ENCODE data around the gene PLA2G10. TPM values are rescaled to one million over a fixed set of nuclear protein-coding genes. Genes with fewer than 3 reads are reported as not detected.
"Not testable (repeated sequence)": the region's sequence is repeated elsewhere in the genome, so short reads cannot be mapped to it uniquely, and the experiment has no call there.

The PLA2G10 gene
- total and polyA plus RNA-seq, 4 experiments from 2014 or later: not detected

GRCh38 chr16:14701859-14702258, 7.8 kb upstream of the PLA2G10 start:
- H3K27me3 ChIP-seq (ENCODE audit: insufficient read depth, low read length); H3K4me1 ChIP-seq (ENCODE audit: insufficient read depth, low read length); POLR2A ChIA-PET (ENCODE audit: partially characterized antibody); H3K27me3 Mint-ChIP-seq; H3K4me3 ChIP-seq (ENCODE audit: low read length in 2 of 2); DNase-seq; H3K36me3 ChIP-seq (ENCODE audit: insufficient read depth, low read length); CTCF ChIA-PET (ENCODE audit: partially characterized antibody); H3K27ac ChIP-seq (ENCODE audit: low read depth, low read length); H3K4me3 Mint-ChIP-seq; H3K4me1 Mint-ChIP-seq; H3K9me3 Mint-ChIP-seq; H3K36me3 Mint-ChIP-seq; H3K27ac Mint-ChIP-seq; H3K9me3 ChIP-seq (ENCODE audit: control insufficient read depth in 1 of 2, low read length in 2 of 2); intact Hi-C loops (cut with micrococcal nuclease): not testable (repeated sequence)

GRCh38 chr16:14685870-14686793, 8.0 kb downstream of the PLA2G10 start:
- H3K9me3 Mint-ChIP-seq; H3K27me3 ChIP-seq (ENCODE audit: insufficient read depth, low read length); H3K4me1 Mint-ChIP-seq; CTCF ChIA-PET (ENCODE audit: partially characterized antibody); H3K4me3 Mint-ChIP-seq; H3K36me3 Mint-ChIP-seq; H3K27me3 Mint-ChIP-seq; DNase-seq; H3K27ac ChIP-seq (ENCODE audit: low read depth, low read length); H3K27ac Mint-ChIP-seq; POLR2A ChIA-PET (ENCODE audit: partially characterized antibody); H3K36me3 ChIP-seq (ENCODE audit: insufficient read depth, low read length); H3K4me1 ChIP-seq (ENCODE audit: insufficient read depth, low read length); H3K4me3 ChIP-seq (ENCODE audit: low read length in 2 of 2); H3K9me3 ChIP-seq (ENCODE audit: control insufficient read depth in 1 of 2, low read length in 2 of 2); intact Hi-C loops (cut with micrococcal nuclease): not testable (repeated sequence)

- intact Hi-C loops (cut with micrococcal nuclease): no loop called here
- ChIA-PET CTCF (ENCODE audit: partially characterized antibody) (no interaction called here), POLR2A (ENCODE audit: partially characterized antibody) (no interaction called here)
- Mint-ChIP-seq H3K4me3 (no peak overlapping the region), H3K9me3 (peaks cover 0 to 2% (median 0%) of the 10 kb centered on the region in 8 donors), H3K27ac (no peak overlapping the region), H3K36me3 (no peaks in the 10 kb centered on the region), H3K27me3 (peaks cover 6 to 10% of the 10 kb centered on the region in 2 donors), H3K4me1 (no peaks in the 10 kb centered on the region)
- Histone ChIP-seq H3K27me3 (ENCODE audit: insufficient read depth, low read length) (no peaks in the 10 kb centered on the region), H3K4me1 (ENCODE audit: insufficient read depth, low read length) (no peaks in the 10 kb centered on the region), H3K9me3 (ENCODE audit: control insufficient read depth in 1 of 2, low read length in 2 of 2) (no peaks in the 10 kb centered on the region), H3K36me3 (ENCODE audit: insufficient read depth, low read length) (no peaks in the 10 kb centered on the region), H3K4me3 (ENCODE audit: low read length in 2 of 2) (no peak overlapping the region), H3K27ac (ENCODE audit: low read depth, low read length) (no peak overlapping the region)
- no peak for DNase-seq
Measured at GRCh38 chr16:14682121-14682520, 12.0 kb downstream of the PLA2G10 start.

GRCh38 chr16:14681115-14681514, 13.0 kb downstream of the PLA2G10 start:
- no peak for DNase-seq
- peaks cover 0 to 2% (median 0%) of the 10 kb centered on the region in 8 donors for H3K9me3 Mint-ChIP-seq
- Histone ChIP-seq H3K27me3 (ENCODE audit: insufficient read depth, low read length) (no peaks in the 10 kb centered on the region), H3K9me3 (ENCODE audit: control insufficient read depth in 1 of 2, low read length in 2 of 2) (no peaks in the 10 kb centered on the region), H3K4me1 (ENCODE audit: insufficient read depth, low read length) (no peaks in the 10 kb centered on the region), H3K27ac (ENCODE audit: low read depth, low read length) (no peak overlapping the region), H3K4me3 (ENCODE audit: low read length in 2 of 2) (no peak overlapping the region), H3K36me3 (ENCODE audit: insufficient read depth, low read length) (no peaks in the 10 kb centered on the region)
- ChIA-PET CTCF (ENCODE audit: partially characterized antibody) (no interaction called here), POLR2A (ENCODE audit: partially characterized antibody) (no interaction called here)
- no peaks in the 10 kb centered on the region for H3K4me1 Mint-ChIP-seq
- H3K27ac Mint-ChIP-seq: no peak overlapping the region
- no peak overlapping the region for H3K4me3 Mint-ChIP-seq
- H3K27me3 Mint-ChIP-seq: peaks cover 6 to 10% of the 10 kb centered on the region in 2 donors
- intact Hi-C loops (cut with micrococcal nuclease): no loop called here
- no peaks in the 10 kb centered on the region for H3K36me3 Mint-ChIP-seq

GRCh38 chr16:14680396-14680795, 13.7 kb downstream of the PLA2G10 start:
- H3K9me3 Mint-ChIP-seq; H3K4me1 ChIP-seq (ENCODE audit: insufficient read depth, low read length); H3K36me3 Mint-ChIP-seq; intact Hi-C loops (cut with micrococcal nuclease); DNase-seq; H3K9me3 ChIP-seq (ENCODE audit: control insufficient read depth in 1 of 2, low read length in 2 of 2); H3K4me3 Mint-ChIP-seq; H3K4me3 ChIP-seq (ENCODE audit: low read length in 2 of 2); H3K36me3 ChIP-seq (ENCODE audit: insufficient read depth, low read length); H3K4me1 Mint-ChIP-seq; H3K27ac Mint-ChIP-seq; H3K27me3 ChIP-seq (ENCODE audit: insufficient read depth, low read length); CTCF ChIA-PET (ENCODE audit: partially characterized antibody); H3K27ac ChIP-seq (ENCODE audit: low read depth, low read length); POLR2A ChIA-PET (ENCODE audit: partially characterized antibody): not testable (repeated sequence)
- H3K27me3 Mint-ChIP-seq: peaks cover 6 to 10% of the 10 kb centered on the region in 2 donors

- intact Hi-C loops (cut with micrococcal nuclease): no loop called here
- ChIA-PET CTCF (ENCODE audit: partially characterized antibody) (no interaction called here), POLR2A (ENCODE audit: partially characterized antibody) (interaction anchor here (0.6 kb wide), 1 partner anchor 28 kb away, joined by 3 read pairs; no protein-coding TSS in a partner anchor)
- no peak for DNase-seq
- H3K9me3 Mint-ChIP-seq: peaks cover 0 to 4% (median 0%) of the 10 kb centered on the region in 8 donors
- H3K4me3 Mint-ChIP-seq: no peak overlapping the region
- no peaks in the 10 kb centered on the region for H3K36me3 Mint-ChIP-seq
- Histone ChIP-seq H3K4me1 (ENCODE audit: insufficient read depth, low read length) (no peaks in the 10 kb centered on the region), H3K27me3 (ENCODE audit: insufficient read depth, low read length) (no peaks in the 10 kb centered on the region), H3K9me3 (ENCODE audit: control insufficient read depth in 1 of 2, low read length in 2 of 2) (no peaks in the 10 kb centered on the region), H3K36me3 (ENCODE audit: insufficient read depth, low read length) (no peaks in the 10 kb centered on the region), H3K27ac (ENCODE audit: low read depth, low read length) (no peak overlapping the region), H3K4me3 (ENCODE audit: low read length in 2 of 2) (no peak overlapping the region)
- H3K27me3 Mint-ChIP-seq: peaks cover 6 to 10% of the 10 kb centered on the region in 2 donors
- peaks cover 0 to 1% (median 0%) of the 10 kb centered on the region in 4 donors for H3K4me1 Mint-ChIP-seq
- no peak overlapping the region for H3K27ac Mint-ChIP-seq
Measured at GRCh38 chr16:14678748-14679497, 15.2 kb downstream of the PLA2G10 start.

GRCh38 chr16:14677627-14678026, 16.5 kb downstream of the PLA2G10 start:
- POLR2A ChIA-PET (ENCODE audit: partially characterized antibody): no interaction called here
- DNase-seq: no peak
- Mint-ChIP-seq H3K4me3 (no peak overlapping the region), H3K36me3 (no peaks in the 10 kb centered on the region), H3K9me3 (peaks cover 0 to 4% (median 0%) of the 10 kb centered on the region in 8 donors), H3K27ac (no peak overlapping the region), H3K27me3 (peaks cover 6 to 10% of the 10 kb centered on the region in 2 donors), H3K4me1 (peaks cover 0 to 9% (median 2%) of the 10 kb centered on the region in 4 donors)
- intact Hi-C loops (cut with micrococcal nuclease): no loop called here
- H3K4me1 ChIP-seq (ENCODE audit: insufficient read depth, low read length): no peaks in the 10 kb centered on the region
- no peaks in the 10 kb centered on the region for H3K27me3 ChIP-seq (ENCODE audit: insufficient read depth, low read length)
- H3K36me3 ChIP-seq (ENCODE audit: insufficient read depth, low read length): no peaks in the 10 kb centered on the region
- H3K9me3 ChIP-seq (ENCODE audit: control insufficient read depth in 1 of 2, low read length in 2 of 2): no peaks in the 10 kb centered on the region
- no peak overlapping the region for H3K4me3 ChIP-seq (ENCODE audit: low read length in 2 of 2)
- CTCF ChIA-PET (ENCODE audit: partially characterized antibody): no interaction called here
- no peak overlapping the region for H3K27ac ChIP-seq (ENCODE audit: low read depth, low read length)

Data from CD4-positive, alpha-beta memory T cell (primary cell).